Nephron progenitor cell (in vitro differentiated cells): ENCODE results near the gene IKZF1.
"Not testable (repeated sequence)": the region's sequence is repeated elsewhere in the genome, so short reads cannot be mapped to it uniquely, and the experiment has no call there.

ENCODE experiments used
- DNase-seq: peaks from one replicate; pipeline ENCODE4 v3.0.0; 2021
- H3K27ac Mint-ChIP-seq: 2 replicates; pipeline ENCODE4 v1.8.0; 2021; ENCODE audit warnings: mild to moderate bottlenecking, moderate library complexity, mixed read lengths
- H3K27me3 Mint-ChIP-seq: 2 replicates; pipeline ENCODE4 v1.8.0; 2021; ENCODE audit warnings: mild to moderate bottlenecking, low read depth, mixed read lengths; ENCODE audit not compliant: poor library complexity
- H3K36me3 Mint-ChIP-seq: 2 replicates; pipeline ENCODE4 v1.8.0; 2021; ENCODE audit warnings: low read depth, mixed read lengths
- H3K4me1 Mint-ChIP-seq: 2 replicates; pipeline ENCODE4 v1.8.0; 2021; ENCODE audit warnings: mixed read lengths
- H3K4me3 Mint-ChIP-seq: 2 replicates; pipeline ENCODE4 v1.8.0; 2021; ENCODE audit warnings: mild to moderate bottlenecking, moderate library complexity, mixed read lengths
- H3K9me3 Mint-ChIP-seq: 2 replicates; pipeline ENCODE4 v1.8.0; 2021; ENCODE audit warnings: mild to moderate bottlenecking, moderate library complexity, mixed read lengths
- CTCF ChIP-seq: fragments of 200-600 bp; sonication (generic); IDR thresholded peaks from 2 replicates; pipeline ENCODE4 v1.5.0; 2021; ENCODE audit warnings: antibody characterized with exemption

IKZF1 gene

GRCh38 chr7:50335795-50336754, 31.6 kb downstream of the IKZF1 start:
- Mint-ChIP-seq H3K36me3 (no peaks in the 10 kb centered on the region), H3K27me3 (peaks cover 2% of the 10 kb centered on the region), H3K4me1 (peaks cover 18% of the 10 kb centered on the region), H3K27ac (no peak overlapping the region), H3K4me3 (no peak overlapping the region), H3K9me3 (no peaks in the 10 kb centered on the region)
- no peak for TF ChIP-seq CTCF
- no peak for DNase-seq

GRCh38 chr7:50336894-50337703, 32.6 kb downstream of the IKZF1 start:
- no peak overlapping the region for H3K4me3 Mint-ChIP-seq
- no peak for TF ChIP-seq CTCF
- H3K27me3 Mint-ChIP-seq = no peaks in the 10 kb centered on the region
- H3K36me3 Mint-ChIP-seq = no peaks in the 10 kb centered on the region
- H3K9me3 Mint-ChIP-seq = no peaks in the 10 kb centered on the region
- H3K27ac Mint-ChIP-seq = no peak overlapping the region
- DNase-seq = no peak
- peaks cover 7% of the 10 kb centered on the region for H3K4me1 Mint-ChIP-seq

DNA sequence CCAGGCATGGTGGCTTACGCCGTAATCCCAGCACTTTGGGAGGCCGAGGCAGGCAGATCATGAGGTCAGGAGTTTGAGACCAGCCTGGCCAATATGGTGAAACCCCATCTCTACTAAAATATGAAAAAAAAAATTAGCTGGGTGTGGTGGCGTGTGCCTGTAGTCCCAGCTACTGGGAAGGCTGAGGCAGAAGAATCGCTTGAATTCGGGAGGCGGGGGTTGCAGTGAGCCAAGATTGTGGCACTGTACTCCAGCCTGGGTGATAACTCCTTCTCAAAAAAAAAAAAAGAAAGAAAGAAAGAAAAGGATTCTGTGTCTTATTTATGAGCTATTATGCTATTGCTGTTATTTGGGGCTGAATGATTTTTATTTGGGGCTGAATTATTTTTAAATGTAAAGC, 35.0 kb downstream of the IKZF1 start:
- not testable (repeated sequence) for H3K4me3 Mint-ChIP-seq, DNase-seq, H3K36me3 Mint-ChIP-seq, H3K9me3 Mint-ChIP-seq, H3K27ac Mint-ChIP-seq, H3K4me1 Mint-ChIP-seq, H3K27me3 Mint-ChIP-seq

DNA sequence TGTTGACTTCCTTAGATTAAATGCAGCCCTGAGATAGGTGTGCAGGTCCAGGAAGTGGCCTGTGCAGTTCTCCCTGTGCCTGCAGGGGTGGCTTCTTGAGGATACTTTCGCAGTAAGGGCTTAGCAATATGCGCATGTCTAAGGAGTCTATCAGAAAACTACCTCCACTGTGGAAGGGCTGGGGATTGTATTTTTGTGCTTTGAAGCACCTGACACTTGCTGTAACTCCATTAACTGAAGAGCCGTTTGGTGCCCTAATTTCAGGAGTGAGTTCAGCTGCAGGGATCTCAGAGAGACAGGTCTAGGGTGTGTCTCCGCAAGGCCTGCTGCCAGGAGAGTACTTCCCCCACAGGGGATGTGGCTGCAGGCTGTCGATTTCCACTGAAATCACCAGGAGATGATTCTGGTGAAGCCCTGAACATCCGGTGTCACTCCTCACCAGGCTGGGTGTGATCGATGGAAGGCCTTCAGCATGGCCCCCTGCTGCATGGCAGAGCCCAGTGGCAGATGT, 35.5 kb downstream of the IKZF1 start:
- H3K27me3 Mint-ChIP-seq = no peaks in the 10 kb centered on the region
- no peak for TF ChIP-seq CTCF
- H3K4me1 Mint-ChIP-seq = peaks cover 8% of the 10 kb centered on the region
- no peak overlapping the region for H3K27ac Mint-ChIP-seq
- H3K36me3 Mint-ChIP-seq = no peaks in the 10 kb centered on the region
- no peak overlapping the region for H3K4me3 Mint-ChIP-seq
- no peak for DNase-seq
- no peaks in the 10 kb centered on the region for H3K9me3 Mint-ChIP-seq

- Mint-ChIP-seq H3K27me3 (no peaks in the 10 kb centered on the region), H3K4me1 (peaks cover 8% of the 10 kb centered on the region), H3K4me3 (no peak overlapping the region), H3K36me3 (no peaks in the 10 kb centered on the region), H3K27ac (no peak overlapping the region), H3K9me3 (no peaks in the 10 kb centered on the region)
- TF ChIP-seq CTCF = no peak
- DNase-seq = no peak
Observed at GRCh38 chr7:50341724-50342123, 37.2 kb downstream of the IKZF1 start.

GRCh38 chr7:50342616-50343114, 38.1 kb downstream of the IKZF1 start:
- DNase-seq = no peak
- no peak for TF ChIP-seq CTCF
- H3K9me3 Mint-ChIP-seq = no peaks in the 10 kb centered on the region
- H3K4me1 Mint-ChIP-seq = peaks cover 8% of the 10 kb centered on the region
- no peak overlapping the region for H3K27ac Mint-ChIP-seq
- no peaks in the 10 kb centered on the region for H3K27me3 Mint-ChIP-seq
- H3K4me3 Mint-ChIP-seq = peak overlapping the region; percentile 38
- no peaks in the 10 kb centered on the region for H3K36me3 Mint-ChIP-seq
